GM20000 (cell line): Measurements from ENCODE around the gene TAF1.
"Not testable (repeated sequence)": the region's sequence is repeated elsewhere in the genome, so short reads cannot be mapped to it uniquely, and the experiment has no call there.

Experiments used
- DNase-seq: peaks from one replicate; pipeline ENCODE4 v3.0.0; 2012; ENCODE audit warnings: low spot score
- CTCF ChIP-seq: IDR thresholded peaks from 2 replicates; pipeline ENCODE4 v1.5.1; 2012; ENCODE audit warnings: mild to moderate bottlenecking, control low read depth; ENCODE audit errors: extremely low read depth, missing control alignments

The TAF1 gene

GRCh38 chrX:71496476-71496875 lies 130.3 kb downstream of the TAF1 start:
- TF ChIP-seq CTCF = no peak
- DNase-seq = no peak

GRCh38 chrX:71502080-71502479 lies 135.9 kb downstream of the TAF1 start:
- not testable (repeated sequence) for DNase-seq

GRCh38 chrX:71504346-71504745 lies 138.2 kb downstream of the TAF1 start:
- no peak for DNase-seq
- no peak for TF ChIP-seq CTCF

- no peak for DNase-seq
Measured at GRCh38 chrX:71509289-71509688, 143.1 kb downstream of the TAF1 start.

GRCh38 chrX:71510161-71510560 lies 144.0 kb downstream of the TAF1 start:
- no peak for TF ChIP-seq CTCF
- no peak for DNase-seq

More at GRCh38 chrX:71509289-71509688, 143.1 kb downstream of the TAF1 start:
- TF ChIP-seq CTCF = no peak

- DNase-seq = not testable (repeated sequence)
Measured at GRCh38 chrX:71513731-71514130, 147.6 kb downstream of the TAF1 start.

GRCh38 chrX:71514367-71515037 lies 148.3 kb downstream of the TAF1 start:
- TF ChIP-seq CTCF = no peak
- DNase-seq = no peak

GRCh38 chrX:71515038-71515396 lies 148.9 kb downstream of the TAF1 start:
- no peak for TF ChIP-seq CTCF
- DNase-seq = no peak
